Testis (tissue), 2 donors: ENCODE results near the gene S100A1.

Source experiments
- POLR2A ChIP-seq: fragments of 450-650 bp; IDR thresholded peaks from one replicate; pipeline ENCODE4 v1.6.1; 2017; ENCODE audit warnings: antibody characterized with exemption, mild to moderate bottlenecking, moderate library complexity
- TF ChIP-seq, protein P1 (sequence below), 3 experiments: fragments of 450-650 bp in 2 of 3; fragments of 200-600 bp in 1 of 3; sonication (generic) in 1 of 3; IDR thresholded peaks; one replicate each; pipeline ENCODE4 v1.5.1; 2016 to 2019; ENCODE audit warnings: antibody characterized with exemption in 3 of 3, mild to moderate bottlenecking in 2 of 3, moderate library complexity in 1 of 3

DNA sequence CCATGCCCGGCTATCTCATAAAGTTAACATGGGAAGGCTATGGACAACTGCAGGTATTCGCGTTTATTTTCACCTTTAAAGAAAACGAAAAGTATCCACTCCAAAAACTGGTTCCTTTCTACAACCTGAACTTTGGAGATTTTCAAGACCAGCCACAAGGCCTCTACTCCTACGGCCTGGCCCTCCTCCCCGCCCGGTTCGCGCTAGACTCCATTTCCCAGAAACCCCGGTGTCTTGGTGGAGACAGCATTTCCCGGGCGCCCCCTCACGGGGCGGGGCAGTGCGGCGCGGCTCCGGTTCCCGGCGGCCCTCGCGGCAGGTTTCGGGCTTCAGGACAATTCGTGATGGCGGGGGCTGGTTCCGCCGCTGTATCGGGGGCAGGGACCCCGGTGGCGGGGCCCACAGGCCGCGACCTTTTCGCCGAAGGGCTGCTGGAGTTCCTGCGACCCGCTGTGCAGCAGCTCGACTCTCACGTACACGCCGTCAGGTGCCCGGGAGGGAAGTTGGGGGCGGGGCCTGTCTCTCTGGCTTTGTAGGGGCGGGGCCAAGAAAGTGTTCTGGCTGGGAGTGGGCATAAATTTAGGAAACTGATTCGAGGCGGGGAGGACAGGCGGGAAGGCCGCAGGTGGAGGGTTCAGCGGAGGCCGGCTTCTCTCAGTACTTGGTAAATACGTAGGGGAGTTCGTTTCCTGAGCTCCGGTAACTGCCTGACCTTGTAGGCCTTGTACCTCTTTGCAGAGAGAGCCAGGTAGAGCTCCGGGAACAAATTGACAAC lies 30.4 kb downstream of the S100A1 start, which contains the start of gene SNAPIN:
- TF ChIP-seq, protein P1, sequence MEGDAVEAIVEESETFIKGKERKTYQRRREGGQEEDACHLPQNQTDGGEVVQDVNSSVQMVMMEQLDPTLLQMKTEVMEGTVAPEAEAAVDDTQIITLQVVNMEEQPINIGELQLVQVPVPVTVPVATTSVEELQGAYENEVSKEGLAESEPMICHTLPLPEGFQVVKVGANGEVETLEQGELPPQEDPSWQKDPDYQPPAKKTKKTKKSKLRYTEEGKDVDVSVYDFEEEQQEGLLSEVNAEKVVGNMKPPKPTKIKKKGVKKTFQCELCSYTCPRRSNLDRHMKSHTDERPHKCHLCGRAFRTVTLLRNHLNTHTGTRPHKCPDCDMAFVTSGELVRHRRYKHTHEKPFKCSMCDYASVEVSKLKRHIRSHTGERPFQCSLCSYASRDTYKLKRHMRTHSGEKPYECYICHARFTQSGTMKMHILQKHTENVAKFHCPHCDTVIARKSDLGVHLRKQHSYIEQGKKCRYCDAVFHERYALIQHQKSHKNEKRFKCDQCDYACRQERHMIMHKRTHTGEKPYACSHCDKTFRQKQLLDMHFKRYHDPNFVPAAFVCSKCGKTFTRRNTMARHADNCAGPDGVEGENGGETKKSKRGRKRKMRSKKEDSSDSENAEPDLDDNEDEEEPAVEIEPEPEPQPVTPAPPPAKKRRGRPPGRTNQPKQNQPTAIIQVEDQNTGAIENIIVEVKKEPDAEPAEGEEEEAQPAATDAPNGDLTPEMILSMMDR (IDR thresholded peaks at IDR 0.05), result peak; percentile 11 to 41 (median 20)
- peak; percentile 3 for TF ChIP-seq POLR2A
